ENCODE measurements around the gene MYO7B.

DNA sequence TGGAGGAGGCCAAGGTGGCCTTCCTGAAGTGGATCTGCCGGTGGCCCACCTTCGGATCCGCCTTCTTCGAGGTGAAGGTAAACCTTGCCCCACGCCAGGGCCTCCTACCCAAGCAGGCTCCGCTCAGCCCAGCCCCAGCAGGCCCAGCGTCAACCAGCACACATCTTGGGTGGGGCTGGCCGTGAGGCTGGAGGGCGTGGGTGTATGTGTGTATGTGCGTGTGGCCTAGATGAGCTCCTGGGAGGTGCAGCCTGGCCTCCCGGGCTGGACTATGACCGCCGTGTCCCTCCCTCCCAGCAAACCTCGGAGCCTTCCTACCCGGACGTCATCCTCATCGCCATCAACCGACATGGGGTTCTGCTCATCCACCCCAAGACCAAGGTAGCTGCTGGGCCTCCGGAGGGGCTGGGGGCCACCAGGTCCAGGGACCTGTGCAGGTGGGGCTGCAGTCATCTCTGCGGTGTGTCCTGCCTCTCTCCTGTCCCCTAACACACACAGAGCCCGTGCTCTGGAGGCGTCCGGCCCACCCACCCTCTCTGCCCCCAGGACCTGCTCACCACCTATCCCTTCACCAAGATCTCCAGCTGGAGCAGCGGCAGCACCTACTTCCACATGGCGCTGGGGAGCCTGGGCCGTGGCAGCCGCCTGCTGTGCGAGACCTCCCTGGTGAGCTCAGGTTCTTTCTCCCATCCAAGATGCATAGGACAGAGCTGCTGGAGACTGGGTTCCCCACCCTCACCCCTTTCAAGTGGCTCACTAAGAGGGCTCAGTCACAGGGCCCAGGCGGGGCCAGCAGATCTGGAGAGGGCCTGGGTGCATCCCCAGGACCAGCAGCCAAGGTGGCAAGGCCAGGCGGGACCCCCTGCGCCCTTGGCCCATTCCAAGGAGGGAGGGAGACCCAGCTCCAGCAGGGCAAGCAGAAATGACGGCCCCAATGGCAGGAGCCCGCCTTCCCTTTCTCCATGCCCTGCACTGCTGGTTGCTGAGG is 101.1 kb downstream of the MYO7B start:
- TF ChIP-seq, protein P1, sequence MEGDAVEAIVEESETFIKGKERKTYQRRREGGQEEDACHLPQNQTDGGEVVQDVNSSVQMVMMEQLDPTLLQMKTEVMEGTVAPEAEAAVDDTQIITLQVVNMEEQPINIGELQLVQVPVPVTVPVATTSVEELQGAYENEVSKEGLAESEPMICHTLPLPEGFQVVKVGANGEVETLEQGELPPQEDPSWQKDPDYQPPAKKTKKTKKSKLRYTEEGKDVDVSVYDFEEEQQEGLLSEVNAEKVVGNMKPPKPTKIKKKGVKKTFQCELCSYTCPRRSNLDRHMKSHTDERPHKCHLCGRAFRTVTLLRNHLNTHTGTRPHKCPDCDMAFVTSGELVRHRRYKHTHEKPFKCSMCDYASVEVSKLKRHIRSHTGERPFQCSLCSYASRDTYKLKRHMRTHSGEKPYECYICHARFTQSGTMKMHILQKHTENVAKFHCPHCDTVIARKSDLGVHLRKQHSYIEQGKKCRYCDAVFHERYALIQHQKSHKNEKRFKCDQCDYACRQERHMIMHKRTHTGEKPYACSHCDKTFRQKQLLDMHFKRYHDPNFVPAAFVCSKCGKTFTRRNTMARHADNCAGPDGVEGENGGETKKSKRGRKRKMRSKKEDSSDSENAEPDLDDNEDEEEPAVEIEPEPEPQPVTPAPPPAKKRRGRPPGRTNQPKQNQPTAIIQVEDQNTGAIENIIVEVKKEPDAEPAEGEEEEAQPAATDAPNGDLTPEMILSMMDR (IDR thresholded peaks at IDR 0.05; ENCODE audit: borderline replicate concordance, extremely low read depth, low read length, poor library complexity, severe bottlenecking), result no peak
- no peak for TF ChIP-seq EZH2 (IDR thresholded peaks at IDR 0.05; ENCODE audit: borderline replicate concordance, low read depth, low read length, severe bottlenecking)
